Activated CD4-positive, alpha-beta T cell treated with anti-CD3 and anti-CD28 coated beads, Interleukin-2, amount 50 U/mL, for 4 hours (primary cell): ENCODE results near the gene ZNF429.
"Not testable (repeated sequence)": the region's sequence is repeated elsewhere in the genome, so short reads cannot be mapped to it uniquely, and the experiment has no call there.

Source experiments
- DNase-seq, 2 experiments: peaks; one replicate each; pipeline ENCODE4 v3.0.0-alpha.2; 2020

Gene ZNF429

DNA sequence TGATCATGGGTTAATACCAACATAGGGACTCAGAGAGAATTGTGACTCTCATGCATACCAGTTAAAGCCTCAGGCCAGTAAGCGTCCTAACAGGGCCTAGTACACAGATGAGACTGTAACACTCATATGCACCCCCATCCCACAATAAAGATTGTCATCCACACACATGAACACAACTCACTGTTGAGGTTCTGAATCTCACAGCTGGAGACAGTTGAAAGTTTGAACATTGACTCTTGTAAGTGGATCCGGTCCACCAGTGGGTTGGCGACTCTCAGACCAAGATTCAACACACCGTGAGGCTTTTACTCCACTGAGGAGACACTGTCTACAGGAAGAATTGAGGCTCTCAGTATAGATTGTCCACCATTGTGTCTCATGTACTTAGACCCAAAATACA is 88.1 kb downstream of the ZNF429 start:
- no peak for DNase-seq

DNA sequence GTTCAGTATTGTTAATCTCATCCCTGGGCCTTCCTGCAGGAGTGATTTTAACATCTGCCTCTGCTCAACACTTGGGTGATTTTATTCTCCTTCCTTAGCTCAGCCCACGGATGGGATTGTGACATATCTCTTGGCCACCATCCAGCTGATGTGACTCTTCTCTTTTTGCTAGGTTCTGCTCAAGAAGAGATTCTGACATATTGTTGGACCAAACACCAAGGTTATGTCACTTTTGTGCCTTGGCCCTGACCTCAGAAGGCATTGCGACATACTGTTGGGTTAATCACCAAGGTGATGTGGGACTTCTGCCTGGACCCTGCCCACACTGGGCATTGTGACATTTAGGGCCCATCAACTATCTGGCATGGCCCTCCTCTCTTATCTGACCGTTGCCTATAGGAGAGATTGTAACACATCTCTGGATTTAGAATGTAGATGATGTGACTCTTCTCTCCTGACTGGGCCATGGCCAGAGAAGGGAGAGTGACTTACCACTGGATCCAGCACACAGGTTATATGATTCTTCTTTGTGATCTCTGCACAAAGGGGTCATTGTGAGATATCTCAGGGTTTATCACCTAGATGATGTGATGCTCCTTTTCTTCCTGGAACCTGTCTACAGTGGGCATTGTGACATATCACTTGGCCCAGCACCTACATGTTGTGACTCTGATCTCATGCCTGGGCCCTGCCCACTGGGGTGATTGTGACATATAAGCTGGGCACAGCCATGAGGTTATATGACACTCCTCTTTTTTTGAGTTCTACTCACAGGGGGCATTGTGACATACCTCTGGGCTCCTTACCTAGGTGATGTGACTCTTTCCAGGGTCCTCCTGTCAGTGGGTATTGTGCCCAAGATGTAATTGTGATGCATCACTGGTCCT is 88.8 kb downstream of the ZNF429 start:
- DNase-seq: no peak

DNA sequence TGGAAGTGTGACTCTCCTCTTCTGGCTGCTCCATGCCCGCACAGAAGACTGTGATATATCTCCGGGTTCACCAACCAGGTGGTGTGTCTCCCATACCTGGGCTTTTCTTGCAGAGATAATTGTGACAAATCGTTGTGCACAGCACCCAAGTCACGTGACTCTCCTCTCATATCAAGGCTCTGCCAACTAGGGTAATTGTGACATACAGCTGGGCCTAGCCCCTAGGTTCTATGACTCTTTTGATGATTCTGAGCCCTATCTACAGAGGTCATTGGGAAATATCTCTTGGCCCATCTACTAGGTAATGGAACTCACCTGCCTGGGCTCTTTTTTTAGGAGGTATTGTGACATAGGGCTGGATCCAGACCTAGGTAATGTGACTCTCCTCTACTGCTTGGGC is 89.8 kb downstream of the ZNF429 start:
- DNase-seq: no peak

DNA sequence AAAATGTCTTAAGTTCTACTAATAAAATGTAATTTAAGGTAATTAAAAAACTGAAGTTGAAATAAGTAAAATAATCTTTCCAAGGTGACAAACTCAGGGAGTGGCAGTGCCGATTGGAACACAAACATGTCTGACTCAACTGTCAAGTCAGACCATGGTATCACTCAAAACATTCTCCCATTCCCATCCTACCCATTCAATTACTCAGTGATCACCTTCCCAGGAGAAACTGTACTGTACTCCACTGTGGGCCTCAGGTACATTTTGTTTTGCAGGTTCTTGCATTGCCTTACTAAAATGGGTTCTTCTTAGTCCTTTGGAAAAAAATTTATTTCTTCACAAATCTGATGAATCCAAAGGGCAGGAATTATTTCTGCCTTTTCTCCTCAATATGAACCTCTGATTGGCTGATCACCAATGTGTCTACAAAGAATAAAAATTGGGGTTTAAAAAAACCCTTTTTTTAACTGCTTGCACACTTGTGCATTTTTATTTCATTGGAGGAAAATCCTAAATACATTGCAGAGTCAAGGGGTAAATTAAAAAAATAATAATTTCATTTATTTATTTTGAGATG is 96.8 kb downstream of the ZNF429 start:
- no peak for DNase-seq

DNA sequence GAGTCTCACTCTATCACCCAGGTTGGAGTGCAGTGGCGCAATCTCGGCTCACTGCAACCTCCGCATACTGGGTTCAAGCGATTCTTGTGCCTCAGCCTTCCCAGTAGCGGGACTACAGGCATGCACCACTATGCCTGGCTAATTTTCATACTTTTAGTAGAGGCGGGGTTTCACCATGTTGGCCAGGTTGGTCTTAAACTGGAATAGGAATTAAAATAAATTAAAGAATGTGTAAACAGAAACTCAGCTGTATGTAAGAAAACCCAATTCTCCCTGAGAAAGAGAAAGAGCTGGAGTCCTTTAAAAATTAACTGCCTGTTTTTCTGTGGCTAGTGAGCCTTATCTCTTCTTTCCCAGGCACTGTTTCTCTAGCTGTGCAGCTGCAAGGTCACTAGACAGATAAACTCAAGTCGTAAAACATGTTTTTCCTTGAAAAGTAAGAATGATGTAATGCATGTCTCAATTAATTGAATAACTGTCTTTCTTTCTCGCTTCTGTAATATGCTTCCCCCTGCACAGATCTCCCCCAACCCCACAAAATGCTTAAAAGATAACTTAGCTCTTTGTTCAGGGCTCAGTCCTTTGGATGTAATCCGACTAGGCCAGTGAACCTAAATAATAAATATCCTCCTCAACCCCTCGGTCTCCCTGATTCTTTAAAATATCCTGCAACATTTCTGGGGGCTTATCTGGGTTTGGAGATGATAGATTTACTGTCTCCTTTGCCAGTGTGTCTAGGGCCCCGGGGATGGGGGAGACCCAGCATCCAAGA is 97.4 kb downstream of the ZNF429 start:
- DNase-seq: not testable (repeated sequence)

DNA sequence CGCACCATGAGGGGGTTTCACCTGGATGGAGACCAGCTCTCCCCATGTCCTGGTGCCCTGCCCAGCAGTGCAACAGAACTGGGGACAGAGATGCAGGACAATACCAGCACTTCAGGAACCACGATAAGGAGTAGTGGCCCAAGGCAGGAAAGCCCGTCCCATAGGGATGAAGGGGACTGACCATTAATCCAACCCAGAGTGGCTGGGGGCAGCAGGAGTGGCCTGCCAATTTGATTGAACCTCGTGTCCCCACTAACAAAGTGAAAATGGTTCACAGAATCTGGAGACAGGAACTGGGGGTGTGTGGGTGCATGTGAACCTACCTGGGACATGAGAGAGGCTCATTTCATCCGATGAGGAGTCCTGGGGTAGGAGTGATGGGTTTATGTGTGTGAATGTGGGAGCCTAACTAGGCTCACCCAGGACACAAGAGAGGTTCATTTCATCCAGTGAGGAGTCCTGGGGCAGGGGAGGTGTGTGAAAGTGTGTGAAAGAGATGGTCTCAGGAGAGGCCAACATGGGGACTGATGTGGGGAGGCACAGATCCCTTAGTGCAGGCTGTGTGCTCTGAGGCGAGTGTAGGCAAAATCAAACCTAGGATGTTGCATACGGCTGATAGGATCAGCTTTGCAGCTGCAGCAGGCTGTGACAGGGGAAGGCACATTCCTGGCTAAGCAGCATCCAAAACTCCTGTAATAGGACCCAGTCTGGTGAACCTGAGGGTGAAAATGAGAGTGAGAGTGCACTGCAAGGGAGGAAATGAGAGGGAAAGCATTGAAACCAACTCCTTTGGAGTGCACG is 98.2 kb downstream of the ZNF429 start:
- no peak for DNase-seq

DNA sequence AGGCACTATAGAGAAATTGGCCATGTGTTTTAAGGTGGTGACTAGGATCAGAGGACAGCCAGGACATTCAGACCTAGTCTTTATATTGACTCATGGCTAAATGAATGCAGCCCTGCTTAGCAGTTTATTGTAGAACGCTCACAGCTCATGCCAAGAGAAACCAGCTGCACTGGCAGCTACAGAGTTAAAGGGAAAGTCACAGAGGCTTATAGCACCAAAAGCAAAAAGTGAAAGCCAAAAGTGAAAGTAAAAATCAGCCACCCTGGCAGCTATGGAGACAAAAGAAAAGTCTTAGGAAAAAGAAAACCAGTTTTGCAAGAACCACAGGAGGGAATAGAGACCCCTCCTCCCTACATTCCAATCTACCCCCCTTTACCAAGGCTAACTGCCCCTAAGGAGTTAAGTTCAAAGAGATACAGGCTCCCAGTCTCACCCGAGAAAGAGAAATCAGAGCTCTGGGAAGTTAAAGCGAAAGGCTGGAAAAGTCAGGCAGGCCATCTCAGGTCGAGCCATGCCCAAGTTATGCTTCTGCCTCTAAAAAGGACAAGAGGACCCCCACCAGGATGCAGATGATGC is 99.0 kb downstream of the ZNF429 start:
- DNase-seq: no peak
